Immature natural killer cell (primary cell): Measurements from ENCODE around the gene ASB6. TPM values are rescaled to one million over a fixed set of nuclear protein-coding genes. Genes with fewer than 3 reads are reported as not detected.
"Not testable (repeated sequence)": the region's sequence is repeated elsewhere in the genome, so short reads cannot be mapped to it uniquely, and the experiment has no call there.

Experiments
- DNase-seq, 3 donors: peaks; one replicate each; pipeline ENCODE4 v3.0.0; 2022; ENCODE audit warnings: mixed read lengths in 1 of 3
- H3K27ac Mint-ChIP-seq, 6 donors: one replicate each; pipeline ENCODE4 v1.8.0; 2020; ENCODE audit warnings: mixed read lengths in 6 of 6, mild to moderate bottlenecking in 5 of 6, inconsistent platforms in 4 of 6, moderate library complexity in 3 of 6
- H3K27me3 Mint-ChIP-seq, 3 donors: one replicate each; pipeline ENCODE4 v1.8.0; 2020 to 2021; ENCODE audit warnings: low read depth in 3 of 3, mild to moderate bottlenecking in 3 of 3, mixed read lengths in 3 of 3, moderate library complexity in 3 of 3, inconsistent platforms in 1 of 3
- H3K36me3 Mint-ChIP-seq, 3 donors: one replicate each; pipeline ENCODE4 v1.8.0; 2020; ENCODE audit warnings: mixed read lengths in 3 of 3, inconsistent platforms in 2 of 3, mild to moderate bottlenecking in 2 of 3
- H3K4me1 Mint-ChIP-seq, 2 donors: one replicate each; pipeline ENCODE4 v1.8.0; 2020; ENCODE audit warnings: inconsistent platforms in 2 of 2, mild to moderate bottlenecking in 2 of 2, mixed read lengths in 2 of 2, moderate library complexity in 1 of 2
- H3K4me3 Mint-ChIP-seq, 5 donors: one replicate each; pipeline ENCODE4 v1.8.0; 2020; ENCODE audit warnings: mild to moderate bottlenecking in 5 of 5, mixed read lengths in 5 of 5, inconsistent platforms in 3 of 5, moderate library complexity in 3 of 5
- H3K9me3 Mint-ChIP-seq, 6 donors: one replicate each; pipeline ENCODE4 v1.8.0; 2020; ENCODE audit warnings: mild to moderate bottlenecking in 6 of 6, mixed read lengths in 6 of 6, inconsistent platforms in 4 of 6, moderate library complexity in 3 of 6
- polyA plus RNA-seq, 3 donors: library from polyadenylated mRNA; unstranded; fragments of 300-500 nt; fragmentation: Illumina TruSeq; gene quantifications; one replicate each; pipeline ENCODE4 v1.2.3, GENCODE V29; 2021

ASB6 gene
- polyA plus RNA-seq, 3 donors from 2014 or later: 13.9 to 26.6 (median 19.9) TPM

- no peak overlapping the region for H3K27ac Mint-ChIP-seq
- H3K4me1 Mint-ChIP-seq: peaks cover 3 to 4% of the 10 kb centered on the region in 2 donors
- peaks cover 3 to 9% (median 5%) of the 10 kb centered on the region in 3 donors for H3K27me3 Mint-ChIP-seq
- no peak overlapping the region for H3K4me3 Mint-ChIP-seq
- no peak for DNase-seq
- no peaks in the 10 kb centered on the region for H3K36me3 Mint-ChIP-seq
- no peaks in the 10 kb centered on the region for H3K9me3 Mint-ChIP-seq
Observed at GRCh38 chr9:129646252-129646651, 4.3 kb upstream of the ASB6 start.

GRCh38 chr9:129644902-129645301 lies 3.0 kb upstream of the ASB6 start:
- Mint-ChIP-seq H3K4me3 (peak overlapping the region in 2 of 5 donors; percentile 27 to 30), H3K4me1 (peaks cover 17% of the 10 kb centered on the region in 2 donors), H3K27me3 (peaks cover 2 to 11% (median 8%) of the 10 kb centered on the region in 3 donors), H3K27ac (no peak overlapping the region), H3K36me3 (no peaks in the 10 kb centered on the region), H3K9me3 (no peaks in the 10 kb centered on the region)
- no peak for DNase-seq

GRCh38 chr9:129644365-129644764 lies 2.4 kb upstream of the ASB6 start:
- DNase-seq: no peak
- no peak overlapping the region for H3K4me3 Mint-ChIP-seq

GRCh38 chr9:129643706-129644105 lies 1.8 kb upstream of the ASB6 start:
- peaks cover 2 to 11% (median 8%) of the 10 kb centered on the region in 3 donors for H3K27me3 Mint-ChIP-seq
- H3K27ac Mint-ChIP-seq: no peak overlapping the region
- H3K36me3 Mint-ChIP-seq: no peaks in the 10 kb centered on the region
- H3K9me3 Mint-ChIP-seq: no peaks in the 10 kb centered on the region
- DNase-seq: no peak
- peaks cover 19 to 23% of the 10 kb centered on the region in 2 donors for H3K4me1 Mint-ChIP-seq
- peak overlapping the region in 4 of 5 donors; percentile 27 to 59 (median 48) for H3K4me3 Mint-ChIP-seq

More at GRCh38 chr9:129644365-129644764, 2.4 kb upstream of the ASB6 start:
- H3K27ac Mint-ChIP-seq: no peak overlapping the region
- H3K27me3 Mint-ChIP-seq: peaks cover 2 to 11% (median 8%) of the 10 kb centered on the region in 3 donors
- peaks cover 19 to 22% of the 10 kb centered on the region in 2 donors for H3K4me1 Mint-ChIP-seq
- H3K9me3 Mint-ChIP-seq: no peaks in the 10 kb centered on the region
- no peaks in the 10 kb centered on the region for H3K36me3 Mint-ChIP-seq

GRCh38 chr9:129640871-129641749 lies 841 bp downstream of the ASB6 start:
- DNase-seq: no peak
- peaks cover 23 to 28% of the 10 kb centered on the region in 2 donors for H3K4me1 Mint-ChIP-seq

GRCh38 chr9:129640086-129640870 lies 1.7 kb downstream of the ASB6 start:
- Mint-ChIP-seq H3K36me3 (peaks cover 0 to 7% (median 0%) of the 10 kb centered on the region in 3 donors), H3K9me3 (no peaks in the 10 kb centered on the region), H3K27me3 (peaks cover 2 to 11% (median 8%) of the 10 kb centered on the region in 3 donors), H3K27ac (peak overlapping the region in 3 of 6 donors; percentile 73 to 80 (median 76)), H3K4me1 (peaks cover 23 to 28% of the 10 kb centered on the region in 2 donors), H3K4me3 (peak overlapping the region; percentile 51 to 86 (median 83))
- DNase-seq: no peak

More at GRCh38 chr9:129640871-129641749, 841 bp downstream of the ASB6 start:
- peaks cover 2 to 11% (median 8%) of the 10 kb centered on the region in 3 donors for H3K27me3 Mint-ChIP-seq
- H3K4me3 Mint-ChIP-seq: peak overlapping the region; percentile 79 to 86 (median 83)
- H3K9me3 Mint-ChIP-seq: no peaks in the 10 kb centered on the region
- peak overlapping the region; percentile 40 to 82 (median 76) for H3K27ac Mint-ChIP-seq
- H3K36me3 Mint-ChIP-seq: peaks cover 0 to 7% (median 0%) of the 10 kb centered on the region in 3 donors

- H3K9me3 Mint-ChIP-seq: no peaks in the 10 kb centered on the region
- peaks cover 23 to 28% of the 10 kb centered on the region in 2 donors for H3K4me1 Mint-ChIP-seq
- peaks cover 2 to 10% (median 7%) of the 10 kb centered on the region in 3 donors for H3K27me3 Mint-ChIP-seq
- DNase-seq: no peak
- H3K36me3 Mint-ChIP-seq: peaks cover 0 to 12% (median 0%) of the 10 kb centered on the region in 3 donors
- H3K4me3 Mint-ChIP-seq: peak overlapping the region; percentile 51 to 86 (median 83)
- H3K27ac Mint-ChIP-seq: peak overlapping the region in 1 of 6 donors; percentile 34
Observed at GRCh38 chr9:129639756-129640085, 2.2 kb downstream of the ASB6 start.

GRCh38 chr9:129639034-129639630 lies 2.8 kb downstream of the ASB6 start:
- peaks cover 0 to 13% (median 0%) of the 10 kb centered on the region in 3 donors for H3K36me3 Mint-ChIP-seq
- peaks cover 2 to 10% (median 7%) of the 10 kb centered on the region in 3 donors for H3K27me3 Mint-ChIP-seq
- H3K4me3 Mint-ChIP-seq: peak overlapping the region in 1 of 5 donors; percentile 79
- H3K9me3 Mint-ChIP-seq: no peaks in the 10 kb centered on the region
- peaks cover 23 to 28% of the 10 kb centered on the region in 2 donors for H3K4me1 Mint-ChIP-seq
- no peak for DNase-seq
- H3K27ac Mint-ChIP-seq: no peak overlapping the region

- Mint-ChIP-seq H3K4me3 (peak overlapping the region in 2 of 5 donors; percentile 17 to 59), H3K9me3 (no peaks in the 10 kb centered on the region), H3K4me1 (peaks cover 23 to 28% of the 10 kb centered on the region in 2 donors), H3K36me3 (peaks cover 0 to 13% (median 0%) of the 10 kb centered on the region in 3 donors), H3K27me3 (peaks cover 2 to 10% (median 7%) of the 10 kb centered on the region in 3 donors), H3K27ac (no peak overlapping the region)
- no peak for DNase-seq
Observed at GRCh38 chr9:129637673-129638439, 4.1 kb downstream of the ASB6 start.

GRCh38 chr9:129637102-129637501 lies 4.8 kb downstream of the ASB6 start:
- no peak for DNase-seq
- peaks cover 0 to 13% (median 0%) of the 10 kb centered on the region in 3 donors for H3K36me3 Mint-ChIP-seq
- no peak overlapping the region for H3K4me3 Mint-ChIP-seq
- H3K9me3 Mint-ChIP-seq: no peaks in the 10 kb centered on the region
- no peak overlapping the region for H3K27ac Mint-ChIP-seq
- H3K4me1 Mint-ChIP-seq: peaks cover 24 to 28% of the 10 kb centered on the region in 2 donors
- H3K27me3 Mint-ChIP-seq: peaks cover 2 to 6% (median 3%) of the 10 kb centered on the region in 3 donors

- peaks cover 25 to 26% of the 10 kb centered on the region in 2 donors for H3K4me1 Mint-ChIP-seq
- DNase-seq, H3K9me3 Mint-ChIP-seq, H3K4me3 Mint-ChIP-seq, H3K27ac Mint-ChIP-seq, H3K27me3 Mint-ChIP-seq: not testable (repeated sequence)
- peaks cover 0 to 13% (median 0%) of the 10 kb centered on the region in 3 donors for H3K36me3 Mint-ChIP-seq
Observed at GRCh38 chr9:129636343-129636742, 5.6 kb downstream of the ASB6 start.

- peak overlapping the region in 1 of 6 donors; percentile 51 for H3K27ac Mint-ChIP-seq
- peaks cover 21 to 24% of the 10 kb centered on the region in 2 donors for H3K4me1 Mint-ChIP-seq
- H3K36me3 Mint-ChIP-seq: peaks cover 0 to 13% (median 0%) of the 10 kb centered on the region in 3 donors
- H3K27me3 Mint-ChIP-seq: peaks cover 0 to 4% (median 0%) of the 10 kb centered on the region in 3 donors
- H3K4me3 Mint-ChIP-seq: no peak overlapping the region
- no peaks in the 10 kb centered on the region for H3K9me3 Mint-ChIP-seq
- DNase-seq: no peak
Observed at GRCh38 chr9:129635099-129636065, 6.6 kb downstream of the ASB6 start.
